ENCODE results near the gene CR1. TPM values are rescaled to one million over a fixed set of nuclear protein-coding genes. Genes with fewer than 3 reads are reported as not detected.
"Not testable (repeated sequence)": the region's sequence is repeated elsewhere in the genome, so short reads cannot be mapped to it uniquely, and the experiment has no call there.

Gene CR1
- total RNA-seq, 2 experiments from 2014 or later, result 0.02 to 0.05 TPM

DNA sequence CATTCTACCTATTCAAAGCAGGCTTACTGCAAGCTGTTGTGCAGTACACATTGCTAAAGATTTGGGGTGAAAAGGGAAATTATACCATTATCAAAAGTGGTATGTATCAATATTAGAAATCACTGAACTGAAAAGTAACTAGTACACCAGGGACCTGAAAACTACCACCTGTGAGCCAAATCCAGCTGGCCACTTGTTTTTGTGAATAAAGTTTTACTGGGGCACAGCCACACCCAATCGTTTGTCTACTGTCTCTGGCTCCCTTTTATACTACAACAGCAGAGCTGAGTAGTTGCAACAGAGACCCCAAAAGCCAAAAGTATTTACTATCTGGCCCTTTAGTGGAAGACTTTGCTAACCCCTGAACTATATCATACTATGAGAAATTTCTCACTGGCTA is 135.2 kb downstream of the CR1 start:
- no peak overlapping the region for H3K4me3 Mint-ChIP-seq
- H3K27me3 Mint-ChIP-seq, result peaks cover 3% of the 10 kb centered on the region
- CTCF ChIA-PET, result interaction anchor here (3.6 kb wide), 1 partner anchor 11 kb away, joined by 18 read pairs; no protein-coding TSS in a partner anchor
- H3K9me3 Mint-ChIP-seq (ENCODE audit: low read depth), result no peaks in the 10 kb centered on the region
- H3K36me3 Mint-ChIP-seq (ENCODE audit: low read depth), result no peaks in the 10 kb centered on the region
- no peaks in the 10 kb centered on the region for H3K4me1 Mint-ChIP-seq
- ATAC-seq, result no peak
- no peak for DNase-seq
- POLR2A ChIA-PET, result no interaction called here
- H3K27ac Mint-ChIP-seq, result no peak overlapping the region
- intact Hi-C loops (cut with DNase I, micrococcal nuclease), result no loop called here

DNA sequence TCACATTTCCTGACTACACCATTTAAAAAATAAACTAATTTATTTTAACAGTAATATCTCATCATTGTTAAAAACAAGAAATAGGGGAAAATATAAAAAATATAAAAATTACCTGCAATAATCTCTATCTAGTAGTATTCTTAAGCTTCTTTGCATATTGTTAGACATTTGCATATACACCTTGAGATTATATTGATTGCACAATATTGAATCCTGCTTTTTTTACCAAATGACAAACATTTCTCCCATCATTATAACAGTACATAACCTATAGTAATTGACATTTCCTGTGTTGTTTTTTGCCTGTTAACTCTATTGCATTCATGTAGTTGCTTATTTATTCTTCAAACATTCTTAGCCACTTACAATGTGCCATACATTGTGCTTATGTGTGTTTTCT is 137.3 kb downstream of the CR1 start:
- no peak overlapping the region for H3K27ac Mint-ChIP-seq
- intact Hi-C loops (cut with DNase I, micrococcal nuclease), result no loop called here
- DNase-seq, result no peak
- CTCF ChIA-PET, result no interaction called here
- POLR2A ChIA-PET, result no interaction called here
- no peaks in the 10 kb centered on the region for H3K9me3 Mint-ChIP-seq (ENCODE audit: low read depth)
- peaks cover 3% of the 10 kb centered on the region for H3K27me3 Mint-ChIP-seq
- no peaks in the 10 kb centered on the region for H3K36me3 Mint-ChIP-seq (ENCODE audit: low read depth)
- H3K4me3 Mint-ChIP-seq, result no peak overlapping the region
- no peaks in the 10 kb centered on the region for H3K4me1 Mint-ChIP-seq
- ATAC-seq, result no peak

DNA sequence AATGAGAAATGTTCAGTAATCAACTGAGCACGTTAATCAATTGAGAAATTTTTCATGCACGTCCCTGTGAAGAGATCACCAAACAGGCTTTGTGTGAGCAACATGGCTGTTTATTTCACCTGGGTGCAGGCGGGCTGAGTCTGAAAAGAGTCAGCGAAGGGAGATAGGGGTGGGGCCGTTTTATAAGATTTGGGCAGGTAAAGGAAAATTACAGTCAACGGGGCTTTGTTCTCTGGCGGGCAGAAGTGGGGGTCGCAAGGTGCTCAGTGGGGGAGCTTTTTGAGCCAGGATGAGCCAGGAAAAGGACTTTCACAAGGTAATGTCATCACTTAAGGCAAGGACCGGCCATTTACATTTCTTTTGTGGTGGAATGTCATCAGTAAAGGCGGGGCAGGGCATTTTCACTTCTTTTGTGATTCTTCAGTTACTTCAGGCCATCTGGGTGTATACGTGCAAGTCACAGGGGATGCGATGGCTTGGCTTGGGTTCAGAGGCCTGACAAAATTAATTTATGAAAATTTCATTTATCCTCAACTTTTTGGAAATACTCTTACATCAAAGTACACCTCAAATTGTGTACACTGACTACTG is 137.8 kb downstream of the CR1 start:
- ATAC-seq; H3K9me3 Mint-ChIP-seq (ENCODE audit: low read depth); H3K4me1 Mint-ChIP-seq; H3K36me3 Mint-ChIP-seq (ENCODE audit: low read depth); H3K27ac Mint-ChIP-seq; POLR2A ChIA-PET; intact Hi-C loops (cut with DNase I, micrococcal nuclease); CTCF ChIA-PET; DNase-seq; H3K27me3 Mint-ChIP-seq; H3K4me3 Mint-ChIP-seq: not testable (repeated sequence)

DNA sequence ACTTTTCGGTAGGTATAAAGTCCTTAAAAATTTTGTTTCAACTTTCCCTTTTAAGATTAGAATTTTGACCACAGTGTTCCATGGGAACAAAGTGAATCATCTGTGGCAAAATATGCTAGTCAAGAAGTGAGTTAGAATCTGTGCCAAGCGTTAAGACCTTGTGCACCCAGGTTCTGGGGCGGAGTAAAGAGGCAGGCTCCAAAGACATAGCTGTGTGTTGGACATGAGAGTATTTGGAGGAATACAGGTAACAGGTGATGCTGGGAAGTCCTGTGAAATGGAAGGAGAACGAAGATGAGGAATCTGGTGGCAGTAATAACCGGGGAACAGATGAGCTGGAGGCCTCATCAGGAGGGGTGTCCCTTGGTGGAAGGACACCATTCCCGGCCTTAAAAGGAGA is 138.3 kb downstream of the CR1 start:
- not testable (repeated sequence) for H3K4me1 Mint-ChIP-seq, H3K4me3 Mint-ChIP-seq

DNA sequence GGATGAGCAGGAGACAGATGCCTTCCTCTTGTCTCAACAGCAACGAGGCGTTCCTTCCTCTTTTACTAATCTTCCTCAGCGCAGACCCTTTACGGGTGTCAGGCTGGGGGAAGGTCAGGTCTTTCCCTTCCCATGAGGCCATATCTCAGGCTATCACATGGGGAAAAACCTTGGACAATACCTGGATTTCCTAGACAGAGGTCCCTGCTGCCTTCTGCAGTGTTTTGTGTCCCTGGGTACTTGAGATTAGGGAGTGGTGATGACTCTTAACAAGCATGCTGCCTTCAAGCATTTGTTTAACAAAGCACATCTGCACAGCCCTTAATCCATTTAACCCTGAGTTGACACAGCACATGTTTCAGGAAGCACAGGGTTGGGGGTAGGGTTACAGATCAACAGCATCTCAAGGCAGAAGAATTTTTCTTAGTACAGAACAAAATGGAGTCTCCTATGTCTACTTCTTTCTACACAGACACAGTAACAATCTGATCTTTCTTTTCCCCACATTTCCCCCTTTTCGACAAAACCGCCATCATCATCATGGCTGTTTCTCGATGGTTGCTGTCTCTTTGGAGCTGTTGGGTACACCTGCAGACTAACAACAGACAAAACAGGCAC is 139.7 kb downstream of the CR1 start:
- ATAC-seq; H3K36me3 Mint-ChIP-seq (ENCODE audit: low read depth); intact Hi-C loops (cut with DNase I, micrococcal nuclease); H3K4me1 Mint-ChIP-seq; DNase-seq; POLR2A ChIA-PET; H3K27me3 Mint-ChIP-seq; H3K9me3 Mint-ChIP-seq (ENCODE audit: low read depth); H3K27ac Mint-ChIP-seq; H3K4me3 Mint-ChIP-seq; CTCF ChIA-PET: not testable (repeated sequence)

More for the DNA sequence above, 138.3 kb downstream of the CR1 start:
- H3K36me3 Mint-ChIP-seq (ENCODE audit: low read depth); DNase-seq; CTCF ChIA-PET; H3K9me3 Mint-ChIP-seq (ENCODE audit: low read depth); ATAC-seq; H3K27ac Mint-ChIP-seq; H3K27me3 Mint-ChIP-seq; intact Hi-C loops (cut with DNase I, micrococcal nuclease); POLR2A ChIA-PET: not testable (repeated sequence)

DNA sequence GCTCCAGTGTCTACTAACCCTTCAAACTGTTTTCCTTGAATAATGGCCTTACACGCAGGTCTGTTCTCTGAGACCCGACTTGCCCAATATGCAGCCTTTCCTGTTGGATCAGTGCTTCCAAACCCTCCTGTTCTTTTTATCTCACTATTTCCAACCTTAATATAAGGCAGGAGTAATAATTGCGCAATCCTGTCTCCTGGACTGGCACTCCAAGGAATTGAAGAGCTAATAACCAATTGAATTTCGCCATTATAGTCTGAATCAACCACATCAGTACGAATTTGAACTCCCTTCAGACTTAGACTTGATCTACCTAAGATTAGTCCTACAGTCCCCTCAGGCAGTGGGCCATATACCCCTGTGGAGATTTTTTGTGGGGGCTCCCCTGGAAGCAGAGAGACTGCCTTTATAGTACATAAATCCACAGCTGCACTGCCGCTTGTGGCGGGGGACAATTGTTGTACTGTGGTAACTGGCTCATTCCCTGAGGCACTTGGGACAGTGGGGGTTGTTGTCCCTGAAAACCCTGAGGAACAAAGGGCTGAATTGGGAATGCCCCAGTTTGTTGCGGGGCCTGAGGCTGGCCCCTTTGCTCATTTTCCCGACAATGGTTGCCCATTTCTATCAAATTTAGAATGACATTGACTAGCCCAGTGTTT is 142.7 kb downstream of the CR1 start:
- POLR2A ChIA-PET; H3K27me3 Mint-ChIP-seq; intact Hi-C loops (cut with DNase I, micrococcal nuclease); H3K4me1 Mint-ChIP-seq; H3K36me3 Mint-ChIP-seq (ENCODE audit: low read depth); H3K9me3 Mint-ChIP-seq (ENCODE audit: low read depth); H3K4me3 Mint-ChIP-seq; CTCF ChIA-PET; DNase-seq; ATAC-seq; H3K27ac Mint-ChIP-seq: not testable (repeated sequence)

DNA sequence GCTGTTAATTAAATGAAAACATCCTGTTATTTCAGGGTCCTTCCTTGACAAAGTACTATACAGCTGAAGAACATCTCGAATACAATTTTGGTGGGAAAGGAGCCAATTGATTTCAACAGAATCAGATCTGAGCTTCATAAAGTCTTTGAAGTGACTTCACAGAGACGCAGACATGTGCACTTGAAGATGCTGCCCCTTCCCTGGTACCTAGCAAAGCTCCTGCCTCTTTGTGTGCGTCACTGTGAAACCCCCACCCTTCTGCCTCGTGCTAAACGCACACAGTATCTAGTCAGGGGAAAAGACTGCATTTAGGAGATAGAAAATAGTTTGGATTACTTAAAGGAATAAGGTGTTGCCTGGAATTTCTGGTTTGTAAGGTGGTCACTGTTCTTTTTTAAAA is 143.4 kb downstream of the CR1 start:
- intact Hi-C loops (cut with DNase I, micrococcal nuclease); POLR2A ChIA-PET; H3K4me1 Mint-ChIP-seq; H3K36me3 Mint-ChIP-seq (ENCODE audit: low read depth); H3K27ac Mint-ChIP-seq; ATAC-seq; H3K4me3 Mint-ChIP-seq; DNase-seq; H3K9me3 Mint-ChIP-seq (ENCODE audit: low read depth): not testable (repeated sequence)
- CTCF ChIA-PET, result interaction anchor here (1.8 kb wide), 1 partner anchor 11 kb away, joined by 4 read pairs; no protein-coding TSS in a partner anchor
- peaks cover 12% of the 10 kb centered on the region for H3K27me3 Mint-ChIP-seq

DNA sequence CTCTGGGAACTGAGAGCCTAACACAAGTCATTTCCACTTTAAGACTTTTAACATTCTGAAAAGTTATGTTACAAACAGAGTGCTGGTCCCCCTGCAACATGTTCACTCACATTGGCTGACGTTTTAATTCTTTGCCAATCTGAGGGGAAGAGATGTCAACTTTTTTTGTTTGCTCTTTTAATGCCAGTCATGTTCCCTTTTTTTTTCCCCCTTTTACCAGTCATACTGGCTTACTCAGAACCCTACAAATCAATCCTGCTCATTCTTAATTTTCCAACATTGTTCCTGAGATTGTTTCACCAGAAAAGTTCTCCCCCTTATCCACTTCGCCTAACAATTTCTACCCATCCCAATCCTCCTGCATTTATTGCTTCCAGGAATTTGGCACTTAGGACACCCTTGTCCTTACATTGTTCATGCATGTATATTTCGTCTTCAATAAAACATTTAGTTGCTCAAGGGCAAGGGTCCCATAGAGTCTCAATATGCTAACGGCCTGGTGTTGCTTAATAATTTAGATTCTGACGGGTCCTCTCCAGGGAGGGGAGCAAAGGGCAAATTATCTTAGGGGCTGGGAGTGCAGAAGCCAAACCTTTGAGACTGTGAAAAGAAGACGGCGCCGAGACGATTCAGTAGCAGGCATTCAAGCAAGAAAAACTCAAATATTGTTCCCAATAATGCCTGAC is 148.4 kb downstream of the CR1 start:
- POLR2A ChIA-PET, result no interaction called here
- Mint-ChIP-seq H3K4me1 (peaks cover 7% of the 10 kb centered on the region), H3K27ac (no peak overlapping the region), H3K4me3 (peak overlapping the region; percentile 64), H3K27me3 (peaks cover 15% of the 10 kb centered on the region), H3K9me3 (ENCODE audit: low read depth) (no peaks in the 10 kb centered on the region), H3K36me3 (ENCODE audit: low read depth) (no peaks in the 10 kb centered on the region)
- no peak for ATAC-seq
- no peak for DNase-seq
- CTCF ChIA-PET, result no interaction called here
- intact Hi-C loops (cut with DNase I, micrococcal nuclease), result loop anchor here in 1 of 2 experiments (5.0 kb wide), 1 partner anchor 153 kb away; no protein-coding TSS in a partner anchor

DNA sequence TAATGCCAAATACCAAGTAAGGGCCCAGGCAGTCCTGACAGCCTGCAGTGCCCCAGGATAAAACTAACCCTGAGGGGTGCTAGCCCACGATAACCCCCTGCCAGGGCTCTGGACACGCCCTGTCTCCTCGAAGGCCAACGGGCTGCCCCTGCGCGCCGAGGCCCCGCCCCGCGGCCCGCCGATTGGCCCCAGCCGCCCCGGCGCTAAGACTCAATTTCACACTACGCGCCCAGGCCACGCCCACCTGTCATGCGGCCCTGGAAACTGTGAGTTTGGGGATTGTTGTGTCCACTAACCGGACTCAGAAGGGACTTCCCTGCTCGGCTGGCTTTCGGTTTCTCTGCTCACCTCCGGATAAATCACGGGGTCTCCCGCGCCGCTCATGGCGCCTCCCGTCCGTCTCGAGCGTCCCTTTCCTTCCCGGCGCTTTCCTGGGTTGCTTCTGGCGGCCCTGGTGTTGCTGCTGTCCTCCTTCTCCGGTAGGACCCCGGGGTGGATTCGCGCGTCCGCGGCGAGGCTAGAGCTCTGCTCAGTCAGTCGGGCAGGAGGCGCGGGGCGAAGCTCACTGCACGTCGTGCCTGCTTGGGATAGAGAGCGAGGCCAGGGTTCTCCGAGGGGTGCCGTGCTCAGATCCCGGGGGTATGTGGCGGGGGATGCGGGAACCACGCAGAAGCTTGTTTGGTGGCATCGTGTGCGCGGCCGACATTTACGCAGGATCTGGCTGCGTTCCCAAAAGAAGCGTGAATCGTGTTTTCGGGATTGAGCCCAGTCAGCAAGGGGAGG is 149.1 kb downstream of the CR1 start, which contains the start of gene CR1L:
TSS of gene CR1L (plus strand) at position 282 of the 783 bp plus-strand sequence. CDS start at position 383, 101 bp downstream.
- no peaks in the 10 kb centered on the region for H3K36me3 Mint-ChIP-seq (ENCODE audit: low read depth)
- peak within 1 kb of the TSS; percentile 64 for H3K4me3 Mint-ChIP-seq
- intact Hi-C loops (cut with DNase I, micrococcal nuclease), result loop anchor here in 1 of 2 experiments (5.0 kb wide), 2 partner anchors 152 to 442 kb away; no protein-coding TSS in a partner anchor
- no peak within 1 kb of the TSS for H3K27ac Mint-ChIP-seq
- peak; percentile 100 for ATAC-seq
- no peaks in the 10 kb centered on the region for H3K9me3 Mint-ChIP-seq (ENCODE audit: low read depth)
- ChIA-PET CTCF (interaction anchor here (0.8 kb wide), 1 partner anchor 25 kb away, joined by 3 read pairs; no protein-coding TSS in a partner anchor), POLR2A (no interaction called here)
- H3K4me1 Mint-ChIP-seq, result peaks cover 8% of the 10 kb centered on the region
- peaks cover 15% of the 10 kb centered on the region for H3K27me3 Mint-ChIP-seq
- peak; percentile 88 for DNase-seq

DNA sequence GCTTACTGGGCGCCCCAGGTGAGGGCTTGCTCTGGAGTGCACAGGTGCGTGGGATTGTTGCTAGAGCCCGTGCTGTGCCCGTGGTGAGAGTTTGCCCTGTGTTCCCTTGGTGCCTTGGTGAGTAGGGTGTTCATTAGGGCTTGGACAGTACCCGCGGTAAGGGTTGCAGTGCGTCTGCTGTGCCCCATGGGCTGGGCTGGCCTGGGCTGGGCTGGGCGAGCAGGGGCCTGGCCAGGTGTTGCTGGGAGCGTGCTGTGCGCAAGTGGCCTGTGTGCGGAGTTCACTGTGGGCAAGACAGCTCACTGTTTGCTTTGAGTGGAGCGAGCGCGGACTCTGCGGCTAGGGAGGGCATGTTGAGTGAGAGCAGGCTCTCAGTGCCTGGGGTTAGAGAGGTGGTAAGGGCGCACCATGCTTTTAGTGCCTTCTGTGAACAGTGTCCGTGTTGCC is 149.7 kb downstream of the CR1 start:
- Mint-ChIP-seq H3K27ac (no peak overlapping the region), H3K27me3 (peaks cover 15% of the 10 kb centered on the region), H3K4me1 (peaks cover 14% of the 10 kb centered on the region), H3K9me3 (ENCODE audit: low read depth) (no peaks in the 10 kb centered on the region), H3K36me3 (ENCODE audit: low read depth) (no peaks in the 10 kb centered on the region), H3K4me3 (peak overlapping the region; percentile 64)
- no peak for ATAC-seq
- ChIA-PET CTCF (interaction anchor here (0.7 to 0.8 kb wide), 2 partner anchors 21 to 26 kb away, joined by 3 read pairs; no protein-coding TSS in a partner anchor), POLR2A (no interaction called here)
- intact Hi-C loops (cut with DNase I, micrococcal nuclease), result loop anchor here in 1 of 2 experiments (5.0 kb wide), 1 partner anchor 442 kb away; no protein-coding TSS in a partner anchor
- DNase-seq, result no peak

DNA sequence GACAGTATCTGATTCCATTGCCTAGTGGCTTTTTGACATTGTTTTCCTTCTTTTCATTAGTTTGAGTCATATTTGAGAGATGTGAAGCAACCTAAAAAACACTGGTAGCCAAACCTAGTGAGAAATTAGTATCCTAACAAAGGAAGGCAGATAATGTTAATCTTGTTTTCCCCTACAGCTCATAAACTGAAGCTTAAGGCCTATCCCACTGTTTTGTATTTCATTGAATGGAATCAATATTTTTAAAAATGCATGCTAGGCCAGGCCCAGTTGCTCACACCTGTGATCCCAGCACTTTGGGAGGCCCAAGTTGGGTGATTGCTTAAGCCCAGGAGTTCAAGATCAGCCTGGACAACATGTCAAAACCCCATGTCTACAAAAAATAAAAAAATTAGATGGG is 150.2 kb downstream of the CR1 start:
- ChIA-PET POLR2A (no interaction called here), CTCF (interaction anchor here (0.7 kb wide), 1 partner anchor 20 kb away, joined by 3 read pairs; no protein-coding TSS in a partner anchor)
- H3K9me3 Mint-ChIP-seq (ENCODE audit: low read depth), result no peaks in the 10 kb centered on the region
- H3K4me3 Mint-ChIP-seq, result no peak overlapping the region
- H3K4me1 Mint-ChIP-seq, result peaks cover 14% of the 10 kb centered on the region
- H3K36me3 Mint-ChIP-seq (ENCODE audit: low read depth), result no peaks in the 10 kb centered on the region
- H3K27ac Mint-ChIP-seq, result no peak overlapping the region
- DNase-seq (no peak), ATAC-seq (no peak)
- intact Hi-C loops (cut with DNase I, micrococcal nuclease), result loop anchor here in 1 of 2 experiments (5.0 kb wide), 1 partner anchor 441 kb away; no protein-coding TSS in a partner anchor
- peaks cover 15% of the 10 kb centered on the region for H3K27me3 Mint-ChIP-seq
